Neural cell (in vitro differentiated cells): ENCODE results near the gene CYP46A1.

Experiments used
- EP300 ChIP-seq: fragments of 450-650 bp; conservative IDR thresholded peaks from 2 replicates; pipeline ENCODE4 v1.6.1; 2014; ENCODE audit warnings: antibody characterized with exemption, mild to moderate bottlenecking, moderate library complexity; ENCODE audit not compliant: poor library complexity, severe bottlenecking
- POLR2AphosphoS5 ChIP-seq: IDR thresholded peaks from 2 replicates; pipeline ENCODE4 v1.6.1; 2012
- TAF1 ChIP-seq: IDR thresholded peaks from 2 replicates; pipeline ENCODE4 v1.6.1; 2012; ENCODE audit warnings: low read depth
- TF ChIP-seq, protein P1 (sequence below): fragments of 450-650 bp; IDR thresholded peaks from 2 replicates; pipeline ENCODE4 v1.5.1; 2014; ENCODE audit warnings: antibody characterized with exemption, mild to moderate bottlenecking, moderate library complexity; ENCODE audit not compliant: poor library complexity, severe bottlenecking

DNA sequence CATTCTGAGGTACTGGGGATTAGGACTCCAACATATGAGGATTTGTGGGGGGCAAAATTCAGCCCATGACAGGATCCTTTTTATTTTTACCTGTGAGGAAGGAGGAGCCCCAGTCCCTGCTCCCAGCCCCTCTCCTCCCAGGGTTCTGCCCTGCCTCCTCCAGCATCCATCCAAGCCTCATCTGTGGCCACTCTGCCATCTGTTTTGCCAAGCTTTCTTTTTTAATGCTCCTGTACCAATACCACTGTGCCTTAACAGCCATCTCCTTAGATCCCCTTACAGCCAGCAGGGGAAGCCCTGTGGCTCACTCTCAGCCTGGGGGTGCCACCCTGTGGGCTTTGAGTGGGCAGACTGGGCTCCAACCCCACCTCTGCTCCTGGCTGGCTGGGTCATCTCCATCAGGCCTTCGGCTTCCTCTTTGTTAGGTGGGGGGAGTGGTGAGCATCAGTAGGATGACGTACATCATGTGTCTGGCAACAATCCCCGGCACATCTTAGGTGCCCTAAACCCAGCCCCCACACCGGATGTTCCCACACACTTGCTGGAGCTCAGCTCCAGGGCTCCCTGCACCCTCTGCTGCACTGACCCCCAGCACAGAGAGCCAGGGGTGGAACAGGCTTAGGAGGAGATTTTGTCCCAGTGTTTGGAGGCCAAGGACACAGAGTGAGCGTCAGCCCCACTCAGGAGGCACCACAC, 40.2 kb downstream of the CYP46A1 start:
- TF ChIP-seq, protein P1, sequence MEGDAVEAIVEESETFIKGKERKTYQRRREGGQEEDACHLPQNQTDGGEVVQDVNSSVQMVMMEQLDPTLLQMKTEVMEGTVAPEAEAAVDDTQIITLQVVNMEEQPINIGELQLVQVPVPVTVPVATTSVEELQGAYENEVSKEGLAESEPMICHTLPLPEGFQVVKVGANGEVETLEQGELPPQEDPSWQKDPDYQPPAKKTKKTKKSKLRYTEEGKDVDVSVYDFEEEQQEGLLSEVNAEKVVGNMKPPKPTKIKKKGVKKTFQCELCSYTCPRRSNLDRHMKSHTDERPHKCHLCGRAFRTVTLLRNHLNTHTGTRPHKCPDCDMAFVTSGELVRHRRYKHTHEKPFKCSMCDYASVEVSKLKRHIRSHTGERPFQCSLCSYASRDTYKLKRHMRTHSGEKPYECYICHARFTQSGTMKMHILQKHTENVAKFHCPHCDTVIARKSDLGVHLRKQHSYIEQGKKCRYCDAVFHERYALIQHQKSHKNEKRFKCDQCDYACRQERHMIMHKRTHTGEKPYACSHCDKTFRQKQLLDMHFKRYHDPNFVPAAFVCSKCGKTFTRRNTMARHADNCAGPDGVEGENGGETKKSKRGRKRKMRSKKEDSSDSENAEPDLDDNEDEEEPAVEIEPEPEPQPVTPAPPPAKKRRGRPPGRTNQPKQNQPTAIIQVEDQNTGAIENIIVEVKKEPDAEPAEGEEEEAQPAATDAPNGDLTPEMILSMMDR: no peak
- TF ChIP-seq POLR2AphosphoS5: no peak
- no peak for TF ChIP-seq TAF1
- no peak for TF ChIP-seq EP300
